H9 (cell line): ENCODE data around the gene PPARA. TPM values are rescaled to one million over a fixed set of nuclear protein-coding genes. Genes with fewer than 3 reads are reported as not detected.

Source experiments
- DNase-seq: peaks from one replicate; pipeline ENCODE4 v3.0.0-alpha.2; 2017
- H2AFZ ChIP-seq: one replicate; pipeline ENCODE4 v1.6.1; 2013; ENCODE audit warnings: mild to moderate bottlenecking, low read length, control low read depth, moderate library complexity
- H2AK5ac ChIP-seq: 2 replicates; pipeline ENCODE4 v1.6.1; 2013; ENCODE audit warnings: low read length, control low read depth, mixed read lengths; ENCODE audit not compliant: insufficient read length
- H2BK120ac ChIP-seq: one replicate; pipeline ENCODE4 v1.6.1; 2013; ENCODE audit warnings: low read depth, mild to moderate bottlenecking, low read length, control low read depth, inconsistent platforms; ENCODE audit not compliant: poor library complexity, severe bottlenecking
- H2BK12ac ChIP-seq: 2 replicates; pipeline ENCODE4 v1.6.1; 2013; ENCODE audit warnings: low read length, control low read depth, mixed read lengths, low read depth; ENCODE audit not compliant: insufficient read length
- H2BK15ac ChIP-seq: 2 replicates; pipeline ENCODE4 v1.6.1; 2013; ENCODE audit warnings: low read depth, low read length, control low read depth
- H2BK20ac ChIP-seq: one replicate; pipeline ENCODE4 v1.6.1; 2013; ENCODE audit warnings: low read depth, mild to moderate bottlenecking, low read length, control low read depth, inconsistent platforms; ENCODE audit not compliant: poor library complexity, severe bottlenecking
- H2BK5ac ChIP-seq: 2 replicates; pipeline ENCODE4 v1.6.1; 2013; ENCODE audit warnings: low read length, control low read depth, mixed read lengths; ENCODE audit not compliant: insufficient read length
- H3K14ac ChIP-seq: 2 replicates; pipeline ENCODE4 v1.6.1; 2013; ENCODE audit warnings: low read length, control low read depth; ENCODE audit not compliant: insufficient read depth
- H3K18ac ChIP-seq: 2 replicates; pipeline ENCODE4 v1.6.1; 2013; ENCODE audit warnings: low read depth, mild to moderate bottlenecking, mixed read lengths, low read length, control low read depth; ENCODE audit not compliant: insufficient read length
- H3K23ac ChIP-seq: 2 replicates; pipeline ENCODE4 v1.6.1; 2013; ENCODE audit warnings: low read length, control low read depth, mixed read lengths, low read depth; ENCODE audit not compliant: insufficient read length
- H3K23me2 ChIP-seq: 2 replicates; pipeline ENCODE4 v1.6.1; 2013; ENCODE audit warnings: low read depth, mild to moderate bottlenecking, mixed read lengths, low read length, control low read depth; ENCODE audit not compliant: insufficient read length, poor library complexity, severe bottlenecking
- H3K27ac ChIP-seq: 2 replicates; pipeline ENCODE4 v1.5.1; 2013; ENCODE audit warnings: low read length, control low read depth, mixed read lengths, low read depth; ENCODE audit not compliant: insufficient read length
- H3K27me3 ChIP-seq: 2 replicates; pipeline ENCODE4 v1.6.1; 2013; ENCODE audit warnings: low read length, control low read depth, inconsistent platforms; ENCODE audit not compliant: insufficient read depth
- H3K4ac ChIP-seq: 2 replicates; pipeline ENCODE4 v1.6.1; 2013; ENCODE audit warnings: low read depth, mild to moderate bottlenecking, control low read depth, inconsistent platforms, low read length, moderate library complexity
- H3K4me1 ChIP-seq: 2 replicates; pipeline ENCODE4 v1.6.1; 2013; ENCODE audit warnings: low read length, control low read depth, inconsistent platforms; ENCODE audit not compliant: insufficient read depth
- H3K4me2 ChIP-seq: 2 replicates; pipeline ENCODE4 v1.6.1; 2013; ENCODE audit warnings: low read length, control low read depth, mixed read lengths; ENCODE audit not compliant: insufficient read length, insufficient read depth
- H3K56ac ChIP-seq: 2 replicates; pipeline ENCODE4 v1.6.1; 2013; ENCODE audit warnings: low read depth, mild to moderate bottlenecking, mixed read lengths, low read length, control low read depth; ENCODE audit not compliant: insufficient read length
- H3K79me1 ChIP-seq: 2 replicates; pipeline ENCODE4 v1.6.1; 2013; ENCODE audit warnings: low read depth, mild to moderate bottlenecking, moderate library complexity, low read length, control low read depth, inconsistent platforms; ENCODE audit not compliant: insufficient read depth, poor library complexity, severe bottlenecking
- H3K79me2 ChIP-seq: 2 replicates; pipeline ENCODE4 v1.6.1; 2013; ENCODE audit warnings: low read length, control low read depth, inconsistent platforms; ENCODE audit not compliant: insufficient read depth
- H3K9ac ChIP-seq: 2 replicates; pipeline ENCODE4 v1.6.1; 2013; ENCODE audit warnings: low read length, control low read depth, mixed read lengths; ENCODE audit not compliant: insufficient read length; ENCODE audit errors: extremely low read depth
- H3K9me3 ChIP-seq: one replicate; pipeline ENCODE4 v1.6.1; 2013; ENCODE audit warnings: low read depth, low read length, inconsistent platforms; ENCODE audit not compliant: control insufficient read depth
- H3T11ph ChIP-seq: one replicate; pipeline ENCODE4 v1.6.1; 2013; ENCODE audit warnings: mild to moderate bottlenecking, low read length, control low read depth, inconsistent platforms
- H4K20me1 ChIP-seq: one replicate; pipeline ENCODE4 v1.6.1; 2013; ENCODE audit not compliant: control insufficient read depth, insufficient read length, insufficient read depth
- H4K5ac ChIP-seq: 2 replicates; pipeline ENCODE4 v1.6.1; 2013; ENCODE audit warnings: low read depth, mild to moderate bottlenecking, mixed read lengths, low read length, control low read depth; ENCODE audit not compliant: insufficient read length
- H4K8ac ChIP-seq: replicated peaks from 2 replicates; pipeline ENCODE4 v1.6.1; 2013; ENCODE audit warnings: low read length, control low read depth, mixed read lengths, low read depth; ENCODE audit not compliant: insufficient read length
- H4K91ac ChIP-seq: 2 replicates; pipeline ENCODE4 v1.6.1; 2013; ENCODE audit warnings: low read depth, mild to moderate bottlenecking, moderate library complexity, mixed read lengths, low read length, control low read depth; ENCODE audit not compliant: insufficient read length
- H3K27ac Mint-ChIP-seq, 3 experiments: 2 replicates in 2 of 3; 3 replicates in 1 of 3; pipeline ENCODE4 v1.8.0; 2020 to 2021; ENCODE audit warnings: mixed read lengths in 3 of 3, mild to moderate bottlenecking in 1 of 3, moderate library complexity in 1 of 3
- H3K27me3 Mint-ChIP-seq: 2 replicates; pipeline ENCODE4 v1.8.0; 2021; ENCODE audit warnings: low read depth, mild to moderate bottlenecking, moderate library complexity, mixed read lengths
- H3K36me3 Mint-ChIP-seq, 3 experiments: 2 replicates in 2 of 3; 3 replicates in 1 of 3; pipeline ENCODE4 v1.8.0; 2020 to 2021; ENCODE audit warnings: low read depth in 3 of 3, mixed read lengths in 3 of 3; ENCODE audit not compliant: insufficient read depth in 1 of 3
- H3K4me1 Mint-ChIP-seq, 2 experiments: 2 replicates each; pipeline ENCODE4 v1.8.0; 2020; ENCODE audit warnings: mixed read lengths in 2 of 2
- H3K4me3 Mint-ChIP-seq, 2 experiments: 2 replicates in 1 of 2; 3 replicates in 1 of 2; pipeline ENCODE4 v1.8.0; 2020 to 2021; ENCODE audit warnings: mild to moderate bottlenecking in 2 of 2, mixed read lengths in 2 of 2, moderate library complexity in 1 of 2
- H3K9me3 Mint-ChIP-seq, 2 experiments: 2 replicates in 1 of 2; 3 replicates in 1 of 2; pipeline ENCODE4 v1.8.0; 2020; ENCODE audit warnings: mild to moderate bottlenecking in 2 of 2, mixed read lengths in 2 of 2, moderate library complexity in 1 of 2
- WGBS: extraction: QIAGEN DNeasy Blood & Tissue Kit; methylation state at CpG from one replicate; pipeline ENCODE4 v1.1.7; 2013; ENCODE audit warnings: missing lambda C conversion rate, low lambda C conversion rate, mixed read lengths; ENCODE audit not compliant: insufficient read length; ENCODE audit errors: extremely low coverage; 5-methylcytosine and 5-hydroxymethylcytosine counted together
- total RNA-seq: library from RNA; stranded (reverse); gene quantifications from 2 replicates; pipeline ENCODE4 v1.2.1, GENCODE V29; 2021
- TF ChIP-seq, protein P1 (sequence below): fragments of 200-600 bp; sonication (generic); conservative IDR thresholded peaks from 3 replicates; pipeline ENCODE4 v1.8.0; 2021; ENCODE audit warnings: antibody characterized with exemption, mild to moderate bottlenecking

The PPARA gene
- total RNA-seq, 1 experiment from 2014 or later: 7.3 TPM

DNA sequence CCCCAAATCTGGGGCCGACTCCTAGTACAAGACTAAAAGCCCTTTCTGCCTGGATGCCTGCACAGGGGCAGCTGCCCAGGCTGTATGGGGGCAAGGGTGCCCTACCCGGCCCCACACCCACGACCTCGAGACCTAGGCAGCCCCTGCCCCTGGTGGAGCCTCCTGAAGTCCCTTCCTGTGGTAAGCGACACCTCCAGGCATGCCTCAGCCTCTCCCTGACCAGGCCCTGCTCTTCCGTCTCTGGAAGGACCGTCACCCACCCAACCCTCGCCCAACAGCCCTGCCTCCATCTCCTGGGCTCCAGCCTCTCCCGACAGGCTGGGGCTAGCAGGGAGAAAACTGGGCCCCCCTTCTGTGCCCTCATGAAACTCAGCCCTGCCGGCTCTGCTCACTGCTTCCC, 22.8 kb upstream of the PPARA start:
- no CpG with 5 or more reads among the region's 10 CpGs for WGBS
- no peaks in the 10 kb centered on the region for H3K36me3 Mint-ChIP-seq
- Histone ChIP-seq H2AK5ac (no peak overlapping the region), H3K23me2 (no peaks in the 10 kb centered on the region), H3K4me1 (no peaks in the 10 kb centered on the region), H3K56ac (no peak overlapping the region), H3K14ac (no peak overlapping the region), H3K27ac (no peak overlapping the region), H4K91ac (no peak overlapping the region), H3K23ac (no peak overlapping the region), H2AFZ (no peak overlapping the region), H3K9me3 (no peaks in the 10 kb centered on the region), H2BK120ac (no peak overlapping the region), H4K5ac (no peak overlapping the region), H4K8ac (no peak overlapping the region), H3T11ph (no peak overlapping the region), H3K4ac (no peak overlapping the region), H4K20me1 (no peaks in the 10 kb centered on the region), H2BK12ac (no peak overlapping the region), H3K79me1 (no peaks in the 10 kb centered on the region), H2BK15ac (no peak overlapping the region), H3K9ac (no peak overlapping the region), H2BK5ac (no peak overlapping the region), H3K18ac (no peak overlapping the region), H3K27me3 (no peaks in the 10 kb centered on the region), H3K4me2 (no peak overlapping the region), H3K79me2 (no peaks in the 10 kb centered on the region), H2BK20ac (no peak overlapping the region)
- no peaks in the 10 kb centered on the region for H3K9me3 Mint-ChIP-seq
- H3K4me1 Mint-ChIP-seq: no peaks in the 10 kb centered on the region
- TF ChIP-seq, protein P1, sequence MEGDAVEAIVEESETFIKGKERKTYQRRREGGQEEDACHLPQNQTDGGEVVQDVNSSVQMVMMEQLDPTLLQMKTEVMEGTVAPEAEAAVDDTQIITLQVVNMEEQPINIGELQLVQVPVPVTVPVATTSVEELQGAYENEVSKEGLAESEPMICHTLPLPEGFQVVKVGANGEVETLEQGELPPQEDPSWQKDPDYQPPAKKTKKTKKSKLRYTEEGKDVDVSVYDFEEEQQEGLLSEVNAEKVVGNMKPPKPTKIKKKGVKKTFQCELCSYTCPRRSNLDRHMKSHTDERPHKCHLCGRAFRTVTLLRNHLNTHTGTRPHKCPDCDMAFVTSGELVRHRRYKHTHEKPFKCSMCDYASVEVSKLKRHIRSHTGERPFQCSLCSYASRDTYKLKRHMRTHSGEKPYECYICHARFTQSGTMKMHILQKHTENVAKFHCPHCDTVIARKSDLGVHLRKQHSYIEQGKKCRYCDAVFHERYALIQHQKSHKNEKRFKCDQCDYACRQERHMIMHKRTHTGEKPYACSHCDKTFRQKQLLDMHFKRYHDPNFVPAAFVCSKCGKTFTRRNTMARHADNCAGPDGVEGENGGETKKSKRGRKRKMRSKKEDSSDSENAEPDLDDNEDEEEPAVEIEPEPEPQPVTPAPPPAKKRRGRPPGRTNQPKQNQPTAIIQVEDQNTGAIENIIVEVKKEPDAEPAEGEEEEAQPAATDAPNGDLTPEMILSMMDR: no peak
- H3K4me3 Mint-ChIP-seq: no peak overlapping the region
- no peaks in the 10 kb centered on the region; the same call in 1 of the 2 replicates for H3K27me3 Mint-ChIP-seq
- no peak overlapping the region for H3K27ac Mint-ChIP-seq
- DNase-seq: no peak
